SW480 (cell line): ENCODE results near the gene CHL1.

Experiments used
- DNase-seq: peaks from one replicate; pipeline ENCODE4 v3.0.0-alpha.2; 2016; ENCODE audit warnings: low spot score

CHL1 gene

GRCh38 chr3:284322-284721, 87.8 kb downstream of the CHL1 start:
- DNase-seq: no peak

- no peak for DNase-seq
Measured at GRCh38 chr3:288417-288816, 91.9 kb downstream of the CHL1 start.

- DNase-seq: no peak
Measured at GRCh38 chr3:291028-291427, 94.5 kb downstream of the CHL1 start.

- DNase-seq: no peak
Measured at GRCh38 chr3:291646-292436, 95.3 kb downstream of the CHL1 start.

- DNase-seq: no peak
Measured at GRCh38 chr3:294096-294495, 97.5 kb downstream of the CHL1 start.

GRCh38 chr3:294581-294980, 98.0 kb downstream of the CHL1 start:
- DNase-seq: no peak

GRCh38 chr3:295166-295565, 98.6 kb downstream of the CHL1 start:
- DNase-seq: no peak

- no peak for DNase-seq
Measured at GRCh38 chr3:297585-297984, 101.0 kb downstream of the CHL1 start.

- no peak for DNase-seq
Measured at GRCh38 chr3:299590-300301, 103.2 kb downstream of the CHL1 start.

GRCh38 chr3:307182-307581, 110.6 kb downstream of the CHL1 start:
- DNase-seq: no peak

- DNase-seq: no peak
Measured at GRCh38 chr3:308597-309321, 112.2 kb downstream of the CHL1 start.

- DNase-seq: peak; percentile 98
Measured at GRCh38 chr3:312160-312733, 115.7 kb downstream of the CHL1 start.

GRCh38 chr3:312911-313310, 116.3 kb downstream of the CHL1 start:
- no peak for DNase-seq

- no peak for DNase-seq
Measured at GRCh38 chr3:317012-317411, 120.4 kb downstream of the CHL1 start.

- no peak for DNase-seq
Measured at GRCh38 chr3:318903-319302, 122.3 kb downstream of the CHL1 start.

- DNase-seq: no peak
Measured at GRCh38 chr3:324423-324822, 127.9 kb downstream of the CHL1 start.

- DNase-seq: no peak
Measured at GRCh38 chr3:325495-325894, 128.9 kb downstream of the CHL1 start.

GRCh38 chr3:330494-331115, 134.0 kb downstream of the CHL1 start:
- no peak for DNase-seq

- no peak for DNase-seq
Measured at GRCh38 chr3:331881-332280, 135.3 kb downstream of the CHL1 start.

GRCh38 chr3:332701-333100, 136.1 kb downstream of the CHL1 start:
- no peak for DNase-seq

- no peak for DNase-seq
Measured at GRCh38 chr3:335240-335639, 138.7 kb downstream of the CHL1 start.

- DNase-seq: no peak
Measured at GRCh38 chr3:339351-339750, 142.8 kb downstream of the CHL1 start.
